ENCODE results near the gene ANG. TPM values are rescaled to one million over a fixed set of nuclear protein-coding genes. Genes with fewer than 3 reads are reported as not detected.

ANG gene
- total RNA-seq, 1 experiment from 2014 or later = 1.7 TPM

DNA sequence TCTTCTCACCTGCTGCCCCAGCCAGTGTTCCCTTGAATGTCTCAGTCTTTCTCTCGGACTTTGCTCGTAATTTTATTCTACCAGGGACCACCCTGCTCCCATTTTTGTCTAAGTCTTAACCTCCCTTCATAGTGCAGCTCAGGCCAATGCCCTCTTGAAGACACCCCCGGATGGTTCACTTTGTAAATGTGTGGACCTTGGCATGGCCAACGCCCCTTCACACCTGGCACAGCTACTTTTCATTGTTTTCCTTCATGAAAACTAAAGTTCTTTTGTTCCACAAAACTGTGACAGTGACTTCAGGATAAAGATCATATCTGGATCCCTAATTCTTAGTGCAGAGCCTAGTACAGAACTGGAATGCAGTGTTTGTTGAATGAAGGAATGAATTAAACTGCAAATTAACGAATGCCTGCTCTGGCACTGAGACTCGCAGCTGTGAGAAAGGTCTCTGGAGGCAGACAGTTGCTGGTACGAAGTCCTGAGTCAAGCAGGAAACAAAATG is 7.7 kb upstream of the ANG start:
- Mint-ChIP-seq H3K9me3 (ENCODE audit: unreplicated experiment) (no peaks in the 10 kb centered on the region), H3K4me3 (ENCODE audit: unreplicated experiment) (no peak overlapping the region), H3K4me1 (ENCODE audit: insufficient read depth, unreplicated experiment) (peaks cover 22% of the 10 kb centered on the region), H3K27ac (ENCODE audit: low read depth, unreplicated experiment) (no peak overlapping the region), H3K27me3 (ENCODE audit: insufficient read depth, unreplicated experiment) (no peaks in the 10 kb centered on the region), H3K36me3 (ENCODE audit: insufficient read depth, unreplicated experiment) (peaks cover 11% of the 10 kb centered on the region)
- intact Hi-C loops (cut with micrococcal nuclease) = loop anchor here (1.0 to 5.0 kb wide), 4 partner anchors 18 to 421 kb away; partner anchors contain the start of gene TMEM253
- BruUV-seq (replicated peaks) = no TSS peak
- CTCF ChIA-PET = interaction anchor here (0.6 to 10.2 kb wide), 25 partner anchors 9 to 778 kb away, joined by 3 to 89 read pairs (median 4); no protein-coding TSS in a partner anchor
- no peak for DNase-seq (ENCODE audit: unreplicated experiment)
- POLR2A ChIA-PET = interaction anchor here (0.7 to 7.3 kb wide), 23 partner anchors 8 to 362 kb away, joined by 3 to 182 read pairs (median 6); partner anchors contain the start of genes APEX1, OSGEP, PARP2 and PIP4P1
- TF ChIP-seq, protein P1, sequence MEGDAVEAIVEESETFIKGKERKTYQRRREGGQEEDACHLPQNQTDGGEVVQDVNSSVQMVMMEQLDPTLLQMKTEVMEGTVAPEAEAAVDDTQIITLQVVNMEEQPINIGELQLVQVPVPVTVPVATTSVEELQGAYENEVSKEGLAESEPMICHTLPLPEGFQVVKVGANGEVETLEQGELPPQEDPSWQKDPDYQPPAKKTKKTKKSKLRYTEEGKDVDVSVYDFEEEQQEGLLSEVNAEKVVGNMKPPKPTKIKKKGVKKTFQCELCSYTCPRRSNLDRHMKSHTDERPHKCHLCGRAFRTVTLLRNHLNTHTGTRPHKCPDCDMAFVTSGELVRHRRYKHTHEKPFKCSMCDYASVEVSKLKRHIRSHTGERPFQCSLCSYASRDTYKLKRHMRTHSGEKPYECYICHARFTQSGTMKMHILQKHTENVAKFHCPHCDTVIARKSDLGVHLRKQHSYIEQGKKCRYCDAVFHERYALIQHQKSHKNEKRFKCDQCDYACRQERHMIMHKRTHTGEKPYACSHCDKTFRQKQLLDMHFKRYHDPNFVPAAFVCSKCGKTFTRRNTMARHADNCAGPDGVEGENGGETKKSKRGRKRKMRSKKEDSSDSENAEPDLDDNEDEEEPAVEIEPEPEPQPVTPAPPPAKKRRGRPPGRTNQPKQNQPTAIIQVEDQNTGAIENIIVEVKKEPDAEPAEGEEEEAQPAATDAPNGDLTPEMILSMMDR (IDR thresholded peaks at IDR 0.05; ENCODE audit: unreplicated experiment) = no peak

DNA sequence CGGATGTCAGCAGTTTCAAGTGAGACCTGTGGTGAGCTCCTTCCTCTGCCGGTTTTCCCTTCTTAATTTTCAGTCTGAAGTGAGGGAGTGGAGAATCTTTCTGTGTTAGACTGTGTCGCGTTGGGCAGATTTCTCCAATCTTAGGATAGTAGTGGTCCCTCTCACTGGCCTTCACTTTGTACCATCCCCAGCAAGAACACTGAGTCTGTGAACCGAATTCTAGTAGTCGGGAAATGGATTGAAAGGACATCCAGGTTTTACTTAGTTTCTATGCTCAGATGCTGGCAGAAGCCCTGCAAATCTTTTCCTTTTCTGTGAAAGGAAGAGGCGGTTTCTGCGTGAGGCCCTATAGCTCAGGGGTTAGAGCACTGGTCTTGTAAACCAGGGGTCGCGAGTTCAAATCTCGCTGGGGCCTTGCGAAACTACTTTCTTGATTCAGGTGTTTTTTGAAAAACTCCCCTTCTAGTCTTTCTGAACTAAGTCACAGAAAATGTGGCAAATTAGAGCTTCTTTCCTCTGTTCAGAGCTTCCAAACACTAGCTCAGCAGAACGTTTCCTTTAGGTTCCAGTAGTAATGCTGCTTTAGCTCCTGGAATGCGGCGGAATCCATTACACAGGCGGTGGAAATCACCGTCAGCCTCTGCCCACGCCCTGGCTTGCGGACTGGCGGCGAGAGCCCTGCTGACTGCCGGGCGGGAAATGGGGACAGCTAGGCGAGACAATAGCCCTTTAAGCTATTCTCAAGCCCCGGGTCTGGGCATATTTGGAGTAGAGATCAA is 7.0 kb upstream of the ANG start:
- Mint-ChIP-seq H3K27me3 (ENCODE audit: insufficient read depth, unreplicated experiment) (no peaks in the 10 kb centered on the region), H3K36me3 (ENCODE audit: insufficient read depth, unreplicated experiment) (peaks cover 11% of the 10 kb centered on the region), H3K4me3 (ENCODE audit: unreplicated experiment) (no peak overlapping the region), H3K9me3 (ENCODE audit: unreplicated experiment) (no peaks in the 10 kb centered on the region), H3K27ac (ENCODE audit: low read depth, unreplicated experiment) (no peak overlapping the region), H3K4me1 (ENCODE audit: insufficient read depth, unreplicated experiment) (peaks cover 27% of the 10 kb centered on the region)
- intact Hi-C loops (cut with micrococcal nuclease) = loop anchor here (1.0 to 5.0 kb wide), 6 partner anchors 18 to 421 kb away; partner anchors contain the start of genes APEX1, OSGEP, PARP2 and TMEM253
- TF ChIP-seq, protein P1 (IDR thresholded peaks at IDR 0.05; ENCODE audit: unreplicated experiment) = no peak
- BruUV-seq (replicated peaks) = no TSS peak
- POLR2A ChIA-PET = interaction anchor here (0.6 to 7.3 kb wide), 36 partner anchors 7 to 586 kb away, joined by 3 to 182 read pairs (median 4); partner anchors contain the start of genes APEX1, OSGEP, PARP2 and PIP4P1
- peak; percentile 87 for DNase-seq (ENCODE audit: unreplicated experiment)
- CTCF ChIA-PET = interaction anchor here (0.6 to 10.2 kb wide), 33 partner anchors 9 to 777 kb away, joined by 3 to 89 read pairs (median 4); partner anchors contain the start of gene PARP2

DNA sequence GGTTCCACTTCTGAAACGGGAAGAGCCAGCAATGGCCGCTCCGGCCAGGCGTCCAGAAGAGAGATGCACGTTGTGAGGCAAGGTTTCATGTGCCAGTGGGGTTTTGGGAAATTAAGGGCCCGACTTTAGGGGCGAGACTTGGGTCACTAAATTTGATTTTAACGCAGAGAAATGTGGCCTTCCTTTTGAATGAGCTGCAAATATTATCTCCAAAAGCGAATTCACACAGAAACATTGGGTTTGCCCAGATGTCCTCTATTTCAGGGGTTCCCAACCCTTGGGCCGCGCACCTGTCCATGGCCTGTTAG is 6.5 kb upstream of the ANG start:
- POLR2A ChIA-PET = interaction anchor here (0.6 to 7.3 kb wide), 33 partner anchors 8 to 585 kb away, joined by 3 to 182 read pairs (median 4); partner anchors contain the start of genes APEX1, OSGEP, PARP2 and PIP4P1
- H3K4me1 Mint-ChIP-seq (ENCODE audit: insufficient read depth, unreplicated experiment) = peaks cover 27% of the 10 kb centered on the region
- intact Hi-C loops (cut with micrococcal nuclease) = loop anchor here (2.0 to 5.0 kb wide), 3 partner anchors 227 to 420 kb away; partner anchors contain the start of genes APEX1, OSGEP, PARP2 and TMEM253

More for the DNA sequence above, 6.5 kb upstream of the ANG start:
- TF ChIP-seq, protein P1 (IDR thresholded peaks at IDR 0.05; ENCODE audit: unreplicated experiment) = no peak
- H3K27ac Mint-ChIP-seq (ENCODE audit: low read depth, unreplicated experiment) = no peak overlapping the region
- TSS peak; percentile 95 for BruUV-seq (replicated peaks)
- no peak for DNase-seq (ENCODE audit: unreplicated experiment)
- H3K4me3 Mint-ChIP-seq (ENCODE audit: unreplicated experiment) = no peak overlapping the region
- H3K9me3 Mint-ChIP-seq (ENCODE audit: unreplicated experiment) = no peaks in the 10 kb centered on the region
- CTCF ChIA-PET = interaction anchor here (0.7 to 10.2 kb wide), 24 partner anchors 9 to 735 kb away, joined by 3 to 89 read pairs (median 4); partner anchors contain the start of gene PARP2
- H3K27me3 Mint-ChIP-seq (ENCODE audit: insufficient read depth, unreplicated experiment) = no peaks in the 10 kb centered on the region
- H3K36me3 Mint-ChIP-seq (ENCODE audit: insufficient read depth, unreplicated experiment) = peaks cover 11% of the 10 kb centered on the region
